Measurements from ENCODE around the gene MN1. TPM values are rescaled to one million over a fixed set of nuclear protein-coding genes. Genes with fewer than 3 reads are reported as not detected.

Gene MN1
- total RNA-seq, 4 donors from 2014 or later = 2.0 to 9.7 (median 8.2) TPM

DNA sequence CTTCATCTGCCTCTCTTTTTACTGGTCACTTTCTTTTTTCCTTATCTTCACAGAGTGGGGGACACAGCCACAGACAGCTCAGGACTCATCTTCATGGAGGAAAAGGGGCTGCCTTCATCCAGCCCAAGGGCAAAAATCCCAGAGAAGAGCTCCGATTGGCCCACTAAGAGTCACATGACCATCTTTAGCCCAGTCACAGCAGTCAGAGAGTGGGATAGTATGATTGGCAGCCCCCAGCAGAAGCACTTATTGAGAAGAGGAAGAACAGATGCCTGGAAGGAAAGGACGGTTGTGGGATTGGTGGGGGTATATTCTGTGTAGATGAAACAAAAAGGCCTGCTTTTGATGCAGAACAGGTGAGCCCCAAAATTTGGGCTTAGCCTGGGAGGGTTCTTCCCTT is 77.8 kb downstream of the MN1 start:
- TF ChIP-seq POLR2A (IDR thresholded peaks at IDR 0.05) (no peak), CTCF (IDR thresholded peaks at IDR 0.05) (no peak)
- no peaks in the 10 kb centered on the region for H3K9me3 ChIP-seq
- H3K36me3 ChIP-seq = no peaks in the 10 kb centered on the region
- H3K4me1 ChIP-seq = no peaks in the 10 kb centered on the region
- intact Hi-C loops (cut with DNase I; ENCODE audit: low total_unique reads) = no loop called here
- no peak overlapping the region for H3K4me3 ChIP-seq
- H3K27ac ChIP-seq = no peak overlapping the region
- H3K27me3 ChIP-seq = no peaks in the 10 kb centered on the region
- no peak for DNase-seq

DNA sequence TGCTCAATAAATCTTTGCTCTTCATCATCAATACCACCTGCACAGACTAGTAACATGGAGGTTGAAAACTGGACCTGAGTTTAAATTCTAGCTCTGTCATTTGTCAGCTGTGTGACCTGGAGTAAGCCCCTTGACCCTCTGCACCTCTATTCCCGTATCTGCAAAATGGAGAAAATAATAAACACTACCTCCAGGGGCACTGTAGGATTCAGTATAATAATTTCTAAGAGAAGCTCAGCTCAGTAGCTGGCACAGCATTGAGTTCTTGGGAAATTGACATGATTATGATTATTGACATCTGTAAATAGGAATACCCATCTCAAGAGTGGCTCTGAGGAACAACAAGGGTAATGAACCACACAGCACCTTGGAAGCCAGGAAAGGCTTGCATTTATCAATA is 78.4 kb downstream of the MN1 start:
- Histone ChIP-seq H3K9me3 (no peaks in the 10 kb centered on the region), H3K4me1 (no peaks in the 10 kb centered on the region), H3K27ac (no peak overlapping the region), H3K36me3 (no peaks in the 10 kb centered on the region), H3K27me3 (no peaks in the 10 kb centered on the region), H3K4me3 (no peak overlapping the region)
- intact Hi-C loops (cut with DNase I; ENCODE audit: low total_unique reads) = no loop called here
- TF ChIP-seq CTCF (IDR thresholded peaks at IDR 0.05) (no peak), POLR2A (IDR thresholded peaks at IDR 0.05) (no peak)
- DNase-seq = no peak

DNA sequence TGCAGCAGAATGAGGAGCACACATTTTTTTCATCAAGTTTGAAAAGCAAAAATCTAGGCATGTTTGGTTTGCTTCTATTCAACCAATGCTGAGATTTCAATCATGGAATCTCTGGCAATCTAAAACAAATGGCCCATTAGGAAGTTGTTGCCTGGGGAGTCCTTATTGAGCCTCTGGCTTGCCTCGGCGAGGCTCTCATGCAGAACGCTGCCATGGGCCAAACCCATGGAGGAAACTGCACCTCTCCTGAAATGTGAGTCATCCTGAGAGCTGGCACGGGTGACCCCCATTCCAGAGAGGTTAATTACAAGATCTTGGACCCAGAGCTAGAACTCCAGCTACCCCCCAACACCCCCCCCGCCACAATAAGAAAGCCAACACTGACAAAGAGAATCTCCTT is 80.7 kb downstream of the MN1 start:
- no peaks in the 10 kb centered on the region for H3K36me3 ChIP-seq
- TF ChIP-seq POLR2A (IDR thresholded peaks at IDR 0.05) = no peak
- no peak for TF ChIP-seq CTCF (IDR thresholded peaks at IDR 0.05)
- intact Hi-C loops (cut with DNase I; ENCODE audit: low total_unique reads) = no loop called here
- no peaks in the 10 kb centered on the region for H3K9me3 ChIP-seq
- no peak overlapping the region for H3K27ac ChIP-seq
- DNase-seq = no peak
- H3K4me1 ChIP-seq = no peaks in the 10 kb centered on the region
- no peaks in the 10 kb centered on the region for H3K27me3 ChIP-seq
- H3K4me3 ChIP-seq = no peak overlapping the region

- Histone ChIP-seq H3K4me1 (no peaks in the 10 kb centered on the region), H3K36me3 (no peaks in the 10 kb centered on the region), H3K9me3 (no peaks in the 10 kb centered on the region), H3K4me3 (no peak overlapping the region), H3K27me3 (no peaks in the 10 kb centered on the region), H3K27ac (no peak overlapping the region)
- TF ChIP-seq POLR2A (IDR thresholded peaks at IDR 0.05) (no peak), CTCF (IDR thresholded peaks at IDR 0.05) (no peak)
- intact Hi-C loops (cut with DNase I; ENCODE audit: low total_unique reads) = loop anchor here (10.0 kb wide), 1 partner anchor 65 kb away; no protein-coding TSS in a partner anchor
- no peak for DNase-seq
Observed at GRCh38 chr22:27719535-27720227, 81.9 kb downstream of the MN1 start.

DNA sequence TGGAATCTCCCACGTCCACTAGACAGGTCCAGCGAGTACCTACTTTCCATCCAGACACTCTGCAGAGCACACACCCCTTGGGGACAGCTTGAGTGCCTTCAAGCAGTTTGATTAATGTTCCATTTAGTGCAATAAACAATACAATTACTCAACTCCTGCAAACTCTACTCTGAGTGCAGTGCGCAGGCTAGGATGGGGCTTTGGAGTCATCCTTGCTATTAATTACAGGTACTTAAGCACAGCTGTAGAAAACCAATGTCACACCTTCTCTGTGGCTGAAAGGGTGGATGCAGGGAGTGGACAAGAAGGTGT is 82.6 kb downstream of the MN1 start:
- intact Hi-C loops (cut with DNase I; ENCODE audit: low total_unique reads) = loop anchor here (10.0 kb wide), 1 partner anchor 64 kb away; no protein-coding TSS in a partner anchor
- no peak overlapping the region for H3K4me3 ChIP-seq
- no peaks in the 10 kb centered on the region for H3K27me3 ChIP-seq
- DNase-seq = no peak
- no peak for TF ChIP-seq POLR2A (IDR thresholded peaks at IDR 0.05)
- TF ChIP-seq CTCF (IDR thresholded peaks at IDR 0.05) = no peak
- H3K4me1 ChIP-seq = no peaks in the 10 kb centered on the region
- no peaks in the 10 kb centered on the region for H3K36me3 ChIP-seq
- H3K27ac ChIP-seq = peak overlapping the region in 1 of 2 donors; percentile 13
- no peaks in the 10 kb centered on the region for H3K9me3 ChIP-seq

All from uterus (tissue), 4 donors.